Lower leg skin (tissue), 3 donors: Measurements from ENCODE around the gene IFNG.

ENCODE experiments used
- POLR2A ChIP-seq, 2 donors: fragments of 450-650 bp; IDR thresholded peaks; one replicate each; pipeline ENCODE4 v1.6.1; 2016 to 2017; ENCODE audit warnings: antibody characterized with exemption in 2 of 2, mild to moderate bottlenecking in 1 of 2, moderate library complexity in 1 of 2
- TF ChIP-seq, protein P1 (sequence below), 3 donors: fragments of 450-650 bp; IDR thresholded peaks; one replicate each; pipeline ENCODE4 v1.5.1; 2016; ENCODE audit warnings: antibody characterized with exemption in 3 of 3, mild to moderate bottlenecking in 3 of 3, moderate library complexity in 2 of 3

DNA sequence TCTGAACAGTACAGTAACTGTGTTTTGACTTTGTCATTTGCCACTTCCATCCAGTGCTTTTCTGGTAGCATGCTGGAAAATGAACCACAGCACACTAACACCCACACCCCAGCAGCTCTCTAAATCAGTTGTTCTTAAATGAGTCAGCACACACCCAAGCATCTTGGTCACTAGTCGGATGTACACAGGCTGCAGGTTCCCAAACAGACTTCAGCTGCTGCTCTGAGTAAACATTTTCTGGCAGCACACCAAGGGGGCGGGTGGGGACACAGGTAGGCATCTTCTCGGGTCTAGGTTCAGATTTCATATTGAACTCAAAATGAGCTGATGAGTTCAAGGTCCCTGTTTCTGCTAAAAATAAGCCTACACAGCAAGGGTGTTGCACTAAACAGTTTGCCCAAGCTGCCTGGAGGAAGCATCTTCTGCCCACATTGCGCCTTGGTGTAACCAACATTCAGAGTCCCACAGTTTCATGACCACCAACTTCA, 39.8 kb downstream of the IFNG start:
- TF ChIP-seq, protein P1, sequence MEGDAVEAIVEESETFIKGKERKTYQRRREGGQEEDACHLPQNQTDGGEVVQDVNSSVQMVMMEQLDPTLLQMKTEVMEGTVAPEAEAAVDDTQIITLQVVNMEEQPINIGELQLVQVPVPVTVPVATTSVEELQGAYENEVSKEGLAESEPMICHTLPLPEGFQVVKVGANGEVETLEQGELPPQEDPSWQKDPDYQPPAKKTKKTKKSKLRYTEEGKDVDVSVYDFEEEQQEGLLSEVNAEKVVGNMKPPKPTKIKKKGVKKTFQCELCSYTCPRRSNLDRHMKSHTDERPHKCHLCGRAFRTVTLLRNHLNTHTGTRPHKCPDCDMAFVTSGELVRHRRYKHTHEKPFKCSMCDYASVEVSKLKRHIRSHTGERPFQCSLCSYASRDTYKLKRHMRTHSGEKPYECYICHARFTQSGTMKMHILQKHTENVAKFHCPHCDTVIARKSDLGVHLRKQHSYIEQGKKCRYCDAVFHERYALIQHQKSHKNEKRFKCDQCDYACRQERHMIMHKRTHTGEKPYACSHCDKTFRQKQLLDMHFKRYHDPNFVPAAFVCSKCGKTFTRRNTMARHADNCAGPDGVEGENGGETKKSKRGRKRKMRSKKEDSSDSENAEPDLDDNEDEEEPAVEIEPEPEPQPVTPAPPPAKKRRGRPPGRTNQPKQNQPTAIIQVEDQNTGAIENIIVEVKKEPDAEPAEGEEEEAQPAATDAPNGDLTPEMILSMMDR (IDR thresholded peaks at IDR 0.05): no peak
- TF ChIP-seq POLR2A (IDR thresholded peaks at IDR 0.05): no peak
